ENCODE results near the gene ITCH. TPM values are rescaled to one million over a fixed set of nuclear protein-coding genes. Genes with fewer than 3 reads are reported as not detected.
A peak's percentile ranks its signal among the peaks of the same experiment; 100 is the strongest.
"Not testable (repeated sequence)": the region's sequence is repeated elsewhere in the genome, so short reads cannot be mapped to it uniquely, and the experiment has no call there.

ITCH gene
- total RNA-seq, 2 donors from 2014 or later: 35.6 to 40.2 TPM

DNA sequence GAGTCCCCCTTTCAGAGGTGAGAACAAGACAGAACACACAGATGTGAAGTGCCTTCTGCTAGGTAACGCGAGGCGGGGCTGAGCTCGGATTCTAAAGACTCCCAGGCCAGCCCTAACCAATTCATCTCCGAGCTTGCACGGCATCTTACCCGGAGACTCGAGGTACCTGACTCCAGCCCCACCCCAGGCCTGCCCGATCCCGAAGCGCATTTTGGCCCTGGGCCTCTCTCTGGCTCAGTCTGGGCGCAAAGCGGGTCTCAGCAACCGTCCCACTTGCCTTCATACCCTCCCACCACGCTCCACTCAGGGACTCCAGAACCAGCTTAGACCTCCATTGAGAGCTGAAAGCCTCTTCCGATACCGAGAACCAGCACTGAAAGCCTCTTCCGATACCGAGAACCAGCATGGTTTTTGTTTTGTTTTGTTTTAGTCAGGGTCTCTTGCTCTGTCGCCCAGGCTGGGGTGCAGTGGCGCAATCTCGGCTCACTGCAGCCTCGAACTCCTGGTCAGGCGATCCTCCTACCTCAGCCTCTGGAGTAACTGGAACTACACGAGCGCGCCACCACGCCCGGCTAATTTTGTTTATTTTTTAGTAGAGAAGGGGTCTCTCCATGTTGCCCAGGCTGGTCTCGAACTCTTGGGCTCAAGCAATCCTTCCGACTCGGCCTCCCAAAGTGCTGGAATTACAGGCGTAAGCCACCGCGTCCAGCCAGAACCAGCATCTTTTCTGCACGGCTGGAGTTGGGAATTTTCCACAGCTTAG is 152.6 kb downstream of the ITCH start:
- H3K4me3 ChIP-seq: peak overlapping the region; percentile 66 to 76
- H3K36me3 ChIP-seq: peaks cover 6% of the 10 kb centered on the region
- TF ChIP-seq, protein P1, sequence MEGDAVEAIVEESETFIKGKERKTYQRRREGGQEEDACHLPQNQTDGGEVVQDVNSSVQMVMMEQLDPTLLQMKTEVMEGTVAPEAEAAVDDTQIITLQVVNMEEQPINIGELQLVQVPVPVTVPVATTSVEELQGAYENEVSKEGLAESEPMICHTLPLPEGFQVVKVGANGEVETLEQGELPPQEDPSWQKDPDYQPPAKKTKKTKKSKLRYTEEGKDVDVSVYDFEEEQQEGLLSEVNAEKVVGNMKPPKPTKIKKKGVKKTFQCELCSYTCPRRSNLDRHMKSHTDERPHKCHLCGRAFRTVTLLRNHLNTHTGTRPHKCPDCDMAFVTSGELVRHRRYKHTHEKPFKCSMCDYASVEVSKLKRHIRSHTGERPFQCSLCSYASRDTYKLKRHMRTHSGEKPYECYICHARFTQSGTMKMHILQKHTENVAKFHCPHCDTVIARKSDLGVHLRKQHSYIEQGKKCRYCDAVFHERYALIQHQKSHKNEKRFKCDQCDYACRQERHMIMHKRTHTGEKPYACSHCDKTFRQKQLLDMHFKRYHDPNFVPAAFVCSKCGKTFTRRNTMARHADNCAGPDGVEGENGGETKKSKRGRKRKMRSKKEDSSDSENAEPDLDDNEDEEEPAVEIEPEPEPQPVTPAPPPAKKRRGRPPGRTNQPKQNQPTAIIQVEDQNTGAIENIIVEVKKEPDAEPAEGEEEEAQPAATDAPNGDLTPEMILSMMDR (IDR thresholded peaks at IDR 0.05): no peak
- peaks cover 0 to 59% of the 10 kb centered on the region in 2 donors for H3K4me1 ChIP-seq
- H3K27ac ChIP-seq: peak overlapping the region; percentile 92 to 96
- H3K9me3 ChIP-seq: no peaks in the 10 kb centered on the region
- no peaks in the 10 kb centered on the region for H3K27me3 ChIP-seq
- DNase-seq (ENCODE audit: low spot score): no peak

DNA sequence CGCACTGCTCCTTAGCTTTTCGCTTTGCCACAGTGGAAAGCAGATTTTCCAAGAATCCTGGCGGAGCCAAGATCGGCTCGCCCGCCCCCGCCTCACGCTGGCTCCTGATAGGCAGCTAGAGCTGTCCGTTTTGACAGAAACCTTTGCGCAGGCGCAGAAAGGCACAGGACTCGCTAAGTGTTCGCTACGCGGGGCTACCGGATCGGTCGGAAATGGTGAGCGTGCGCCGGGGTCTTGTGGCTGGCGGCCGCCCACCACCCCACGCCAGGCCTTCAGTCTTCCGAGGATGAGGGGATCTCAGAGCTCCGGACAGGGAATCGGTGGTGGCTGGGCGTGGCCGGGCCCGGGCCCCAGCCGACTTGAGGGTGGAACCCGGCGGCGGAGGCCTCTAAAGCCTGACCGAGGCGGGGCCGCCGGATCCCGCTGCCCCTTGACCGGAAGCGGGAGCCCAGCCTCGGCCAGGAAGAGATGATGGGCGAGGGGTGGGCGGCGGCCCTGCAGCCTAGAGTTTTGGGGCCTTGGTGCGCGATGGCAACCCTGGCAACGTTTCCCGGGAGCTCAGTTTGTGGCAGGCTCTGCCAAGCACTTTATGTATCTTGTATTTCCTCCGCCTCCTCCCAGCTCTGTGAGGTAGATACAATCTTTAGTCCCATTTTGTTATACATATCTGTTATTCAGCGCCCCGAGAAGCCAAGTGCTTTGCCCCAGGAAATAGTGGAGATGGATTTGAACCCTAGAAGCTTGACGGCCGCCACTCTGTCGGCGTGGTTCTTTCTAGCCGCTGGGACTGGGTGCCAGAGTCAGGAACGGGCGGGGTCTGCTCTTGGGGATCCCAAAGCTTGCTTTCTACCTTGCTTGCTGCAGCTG is 153.4 kb downstream of the ITCH start, which contains the start of gene DYNLRB1:
Gene DYNLRB1, plus strand, starts transcription at position 176 of the 867 bp plus-strand sequence. Its CDS starts 37 bp downstream, at position 213.
- Histone ChIP-seq H3K9me3 (no peaks in the 10 kb centered on the region), H3K4me1 (peaks cover 0 to 59% of the 10 kb centered on the region in 2 donors), H3K4me3 (peak within 1 kb of the TSS; percentile 66 to 76), H3K36me3 (no peaks in the 10 kb centered on the region), H3K27ac (peak within 1 kb of the TSS; percentile 92 to 96), H3K27me3 (no peaks in the 10 kb centered on the region)
- TF ChIP-seq, protein P1 (IDR thresholded peaks at IDR 0.05): peak in 1 of 2 donors; percentile 11
- peak; percentile 98 for DNase-seq (ENCODE audit: low spot score)

DNA sequence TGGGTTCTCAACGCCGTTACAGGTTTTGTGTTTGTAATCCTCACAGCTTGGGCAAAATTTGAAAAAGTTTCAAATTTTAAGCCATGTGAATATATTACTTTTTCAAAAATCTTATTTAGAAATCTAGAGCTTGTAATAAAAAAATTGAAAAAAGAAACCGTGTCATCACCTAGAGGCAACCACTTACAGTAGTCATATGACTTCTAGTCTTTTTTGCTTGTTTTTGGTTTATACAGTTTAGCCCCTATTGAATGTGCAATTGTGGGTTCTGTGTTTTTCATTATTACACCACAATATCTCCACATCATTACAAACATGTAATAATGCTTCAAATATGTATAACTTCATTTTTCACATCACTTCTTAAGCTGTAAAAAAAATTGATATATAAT is 154.0 kb downstream of the ITCH start:
- Histone ChIP-seq H3K4me1 (peaks cover 0 to 58% of the 10 kb centered on the region in 2 donors), H3K27me3 (no peaks in the 10 kb centered on the region), H3K9me3 (no peaks in the 10 kb centered on the region), H3K27ac (peak overlapping the region; percentile 92 to 96), H3K36me3 (no peaks in the 10 kb centered on the region), H3K4me3 (peak overlapping the region; percentile 66 to 76)
- DNase-seq (ENCODE audit: low spot score): no peak
- TF ChIP-seq, protein P1 (IDR thresholded peaks at IDR 0.05): no peak

DNA sequence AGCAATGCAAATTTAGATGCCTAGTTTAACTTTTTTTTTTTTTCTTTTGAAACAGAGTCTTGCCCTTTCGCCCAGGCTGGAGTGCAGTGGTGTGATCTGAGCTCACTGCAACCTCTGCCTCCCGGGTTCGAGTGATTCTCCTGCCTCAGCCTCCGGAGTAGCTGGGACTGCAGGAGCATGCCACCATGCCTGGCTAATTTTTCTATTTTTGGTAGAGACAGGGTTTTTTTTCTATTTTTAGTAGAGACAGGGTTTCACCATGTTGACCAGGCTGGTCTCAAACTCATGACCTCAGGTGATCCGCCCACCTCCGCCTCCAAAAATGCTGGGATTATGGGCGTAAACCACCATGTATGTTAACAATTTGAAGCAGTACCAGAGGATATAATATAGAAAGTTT is 155.8 kb downstream of the ITCH start:
- H3K36me3 ChIP-seq; DNase-seq (ENCODE audit: low spot score); H3K4me3 ChIP-seq; H3K27ac ChIP-seq; H3K9me3 ChIP-seq; H3K27me3 ChIP-seq: not testable (repeated sequence)
- peaks cover 0 to 54% of the 10 kb centered on the region in 2 donors for H3K4me1 ChIP-seq

DNA sequence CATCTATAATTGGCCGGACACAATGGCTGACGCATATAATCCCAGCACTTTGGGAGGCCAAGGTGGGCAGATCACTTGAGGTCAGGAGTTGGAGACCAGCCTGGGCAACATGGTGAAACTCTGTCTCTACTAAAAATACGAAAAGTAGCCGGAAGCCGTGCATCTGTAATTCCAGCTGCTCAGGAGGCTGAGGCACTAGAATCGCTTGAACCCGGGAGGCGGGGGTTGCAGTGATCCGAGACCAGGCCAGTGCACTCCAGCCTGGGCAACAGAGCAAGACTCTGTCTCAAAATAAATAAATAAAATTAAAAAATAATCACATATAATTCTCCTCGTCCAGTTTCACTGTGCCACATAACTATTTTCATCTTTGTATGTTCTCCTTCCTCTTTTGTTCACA is 156.8 kb downstream of the ITCH start:
- peaks cover 0 to 54% of the 10 kb centered on the region in 2 donors for H3K4me1 ChIP-seq
- H3K27me3 ChIP-seq; H3K27ac ChIP-seq; H3K36me3 ChIP-seq; H3K9me3 ChIP-seq; DNase-seq (ENCODE audit: low spot score); H3K4me3 ChIP-seq: not testable (repeated sequence)

DNA sequence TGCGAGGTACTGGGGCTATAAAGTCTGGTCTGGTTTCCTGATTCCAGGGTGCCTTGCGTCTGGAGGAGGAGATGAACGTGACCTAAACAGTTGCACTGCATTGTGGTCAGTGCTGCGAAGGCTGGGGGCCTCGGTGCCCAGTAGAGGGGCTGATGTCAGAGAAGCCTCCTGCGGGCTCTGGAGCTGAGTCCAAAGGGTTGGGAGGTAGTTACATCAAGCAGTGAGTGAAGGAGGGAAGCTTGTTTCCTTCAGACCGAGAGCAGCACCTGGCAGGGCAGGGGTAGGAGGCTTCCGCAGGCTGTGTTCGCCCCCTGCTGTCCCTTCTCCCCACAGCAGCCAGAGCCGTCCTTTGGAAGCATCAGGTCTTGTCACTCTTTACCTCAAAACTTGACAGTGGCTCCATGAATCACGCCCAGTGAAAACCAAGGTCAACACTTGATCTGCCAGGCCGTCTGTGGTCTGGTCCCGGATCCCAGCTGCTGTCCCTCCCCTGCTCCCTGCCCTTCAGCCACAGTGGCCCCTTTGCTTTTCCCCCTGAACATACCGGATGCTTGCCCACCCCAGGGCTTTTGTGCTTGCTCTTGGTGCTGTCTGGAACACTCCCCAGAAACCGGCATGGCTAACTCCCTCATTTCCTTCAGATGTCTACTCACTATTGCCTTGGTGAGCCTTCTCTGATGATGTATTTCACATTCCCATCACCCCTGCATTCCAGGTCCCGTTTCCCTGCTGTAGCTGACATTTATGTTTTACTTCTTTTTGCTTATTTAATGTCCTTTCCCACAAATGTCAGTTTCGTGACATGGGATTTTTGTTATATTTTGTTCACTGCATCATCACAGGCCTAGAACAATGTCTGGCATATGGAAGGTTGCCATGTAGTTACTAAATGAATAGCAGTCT is 160.1 kb downstream of the ITCH start:
- Histone ChIP-seq H3K36me3 (peaks cover 16% of the 10 kb centered on the region), H3K27me3 (no peaks in the 10 kb centered on the region), H3K4me3 (no peak overlapping the region), H3K4me1 (peaks cover 0 to 61% of the 10 kb centered on the region in 2 donors), H3K9me3 (no peaks in the 10 kb centered on the region), H3K27ac (peak overlapping the region; percentile 62 to 63)
- peak; percentile 56 for DNase-seq (ENCODE audit: low spot score)
- TF ChIP-seq, protein P1 (IDR thresholded peaks at IDR 0.05): peak in 1 of 2 donors; percentile 61
